Cardiac muscle cell (in vitro differentiated cells and primary cell): Measurements from ENCODE around the gene DLG2. TPM values are rescaled to one million over a fixed set of nuclear protein-coding genes. Genes with fewer than 3 reads are reported as not detected.

ENCODE experiments used
- DNase-seq, 2 donors: peaks; one replicate each; pipeline versions ENCODE4 v3.0.0 to v3.0.0-alpha.2; 2010 to 2017; ENCODE audit warnings: low read depth in 1 of 2, low spot score in 1 of 2
- H3K27ac ChIP-seq: fragments of 200-600 bp; sonication (generic); 2 replicates; pipeline ENCODE4 v1.5.1; 2016
- H3K27me3 ChIP-seq: fragments of 200-600 bp; sonication (generic); 2 replicates; pipeline ENCODE4 v1.6.0; 2016; ENCODE audit warnings: control low read depth
- H3K36me3 ChIP-seq: fragments of 200-600 bp; sonication (generic); 2 replicates; pipeline ENCODE4 v1.5.1; 2016; ENCODE audit warnings: control low read depth
- H3K4me1 ChIP-seq: fragments of 200-600 bp; sonication (generic); 2 replicates; pipeline ENCODE4 v1.8.1; 2017; ENCODE audit warnings: low read depth, mild to moderate bottlenecking, mixed run types
- H3K4me3 ChIP-seq: fragments of 200-600 bp; sonication (generic); 2 replicates; pipeline ENCODE4 v1.5.1; 2016; ENCODE audit warnings: mild to moderate bottlenecking
- H3K9me3 ChIP-seq: fragments of 200-600 bp; sonication (generic); 2 replicates; pipeline ENCODE4 v1.5.1; 2017; ENCODE audit warnings: low read depth, mild to moderate bottlenecking, control low read depth
- CTCF ChIP-seq: IDR thresholded peaks from 2 replicates; pipeline ENCODE4 v1.5.1; 2012; ENCODE audit warnings: low read depth, mild to moderate bottlenecking, low read length
- polyA plus RNA-seq: library from polyadenylated mRNA; unstranded; fragments of >200 nt; fragmentation: Nextera tagmentation; extraction: Ambion mirVana; gene quantifications from 2 replicates; pipeline ENCODE4 v1.2.1, GENCODE V29; 2016
- total RNA-seq: library from RNA; depleted of rRNA; stranded (reverse); fragments of >200 nt; gene quantifications from 2 replicates; pipeline ENCODE4 v1.2.3, GENCODE V29; 2016

DLG2 gene
- total and polyA plus RNA-seq, 2 experiments from 2014 or later = 3.5 to 15.9 TPM

GRCh38 chr11:83681031-83681781, 1945.9 kb downstream of the DLG2 start:
- Histone ChIP-seq H3K27ac (no peak overlapping the region), H3K4me1 (peaks cover 26% of the 10 kb centered on the region), H3K4me3 (no peak overlapping the region), H3K9me3 (no peaks in the 10 kb centered on the region), H3K27me3 (no peaks in the 10 kb centered on the region), H3K36me3 (no peaks in the 10 kb centered on the region)
- TF ChIP-seq CTCF = no peak
- DNase-seq = no peak

GRCh38 chr11:83680321-83680720, 1946.8 kb downstream of the DLG2 start:
- H3K4me1 ChIP-seq = peaks cover 26% of the 10 kb centered on the region
- H3K4me3 ChIP-seq = no peak overlapping the region
- no peaks in the 10 kb centered on the region for H3K9me3 ChIP-seq
- no peaks in the 10 kb centered on the region for H3K27me3 ChIP-seq
- no peak overlapping the region for H3K27ac ChIP-seq
- peak in 1 of 2 donors; percentile 32 for DNase-seq
- TF ChIP-seq CTCF = no peak
- no peaks in the 10 kb centered on the region for H3K36me3 ChIP-seq

DNA sequence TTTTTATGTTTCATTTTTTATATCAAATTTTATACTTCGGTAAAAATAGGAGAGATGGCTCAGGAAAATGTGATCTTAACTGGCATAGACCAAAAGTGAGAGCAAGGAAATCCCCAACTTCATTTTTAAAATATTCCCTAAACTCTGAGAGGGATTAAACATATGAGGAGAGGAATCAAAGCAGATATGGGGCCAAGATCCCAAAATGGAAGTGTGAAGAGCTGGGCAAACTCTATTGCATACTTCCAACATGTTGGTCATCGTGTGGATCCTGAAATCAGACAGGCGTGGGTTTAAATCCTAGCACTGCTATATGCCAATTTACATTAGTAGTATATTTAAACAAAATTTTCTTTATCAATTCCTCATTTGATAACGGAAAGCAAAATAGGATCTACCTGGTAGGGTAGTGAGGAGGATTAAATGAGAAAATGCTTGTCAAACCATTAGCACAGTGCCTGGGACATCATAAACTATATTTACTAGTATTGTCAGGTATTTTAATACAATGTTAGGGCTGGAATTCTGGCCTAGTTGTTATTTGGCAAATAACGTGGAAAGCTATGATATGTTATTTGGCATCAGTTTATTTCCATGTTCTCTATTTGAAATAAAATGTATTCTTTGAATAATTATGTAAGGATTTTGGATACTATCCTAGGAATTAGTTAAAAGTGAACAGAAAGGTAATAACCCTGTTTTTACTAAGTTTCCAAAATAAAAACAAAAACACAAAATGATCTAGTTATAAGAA, 1948.1 kb downstream of the DLG2 start:
- Histone ChIP-seq H3K27ac (no peak overlapping the region), H3K36me3 (no peaks in the 10 kb centered on the region), H3K27me3 (no peaks in the 10 kb centered on the region), H3K4me1 (peaks cover 26% of the 10 kb centered on the region), H3K4me3 (no peak overlapping the region), H3K9me3 (no peaks in the 10 kb centered on the region)
- no peak for TF ChIP-seq CTCF
- no peak for DNase-seq

GRCh38 chr11:83677730-83678129, 1949.4 kb downstream of the DLG2 start:
- peaks cover 23% of the 10 kb centered on the region for H3K4me1 ChIP-seq
- H3K27ac ChIP-seq = no peak overlapping the region
- H3K9me3 ChIP-seq = no peaks in the 10 kb centered on the region
- no peaks in the 10 kb centered on the region for H3K27me3 ChIP-seq
- H3K4me3 ChIP-seq = no peak overlapping the region
- no peak for DNase-seq
- no peak for TF ChIP-seq CTCF
- H3K36me3 ChIP-seq = no peaks in the 10 kb centered on the region

GRCh38 chr11:83676056-83676601, 1951.0 kb downstream of the DLG2 start:
- no peak for DNase-seq
- H3K9me3 ChIP-seq = no peaks in the 10 kb centered on the region
- no peak for TF ChIP-seq CTCF
- no peaks in the 10 kb centered on the region for H3K36me3 ChIP-seq
- no peaks in the 10 kb centered on the region for H3K27me3 ChIP-seq
- H3K27ac ChIP-seq = no peak overlapping the region
- no peak overlapping the region for H3K4me3 ChIP-seq
- H3K4me1 ChIP-seq = peaks cover 14% of the 10 kb centered on the region
